Neutrophil (primary cell): ENCODE data around the gene KCNJ15.
A peak's percentile ranks its signal among the peaks of the same experiment; 100 is the strongest.

Experiments
- H3K27ac ChIP-seq: fragments of 200-600 bp; sonication (generic); 2 replicates; pipeline ENCODE4 v1.5.1; 2016; ENCODE audit warnings: mild to moderate bottlenecking, moderate library complexity
- H3K27me3 ChIP-seq: fragments of 200-600 bp; sonication (generic); 2 replicates; pipeline ENCODE4 v1.6.0; 2016; ENCODE audit warnings: mild to moderate bottlenecking
- H3K36me3 ChIP-seq: fragments of 200-600 bp; sonication (generic); 2 replicates; pipeline ENCODE4 v1.5.1; 2017
- H3K4me1 ChIP-seq, 2 experiments: fragments of 200-600 bp in 1 of 2; sonication (generic) in 1 of 2; 1 replicate in 1 of 2; 2 replicates in 1 of 2; pipeline versions ENCODE4 v1.5.1 to v1.6.1; 2013 to 2016; ENCODE audit warnings: low read depth in 1 of 2, low read length in 1 of 2, mild to moderate bottlenecking in 1 of 2, moderate library complexity in 1 of 2; ENCODE audit not compliant: control insufficient read depth in 1 of 2, insufficient read depth in 1 of 2
- H3K4me3 ChIP-seq, 2 experiments: fragments of 200-600 bp in 1 of 2; sonication (generic) in 1 of 2; 1 replicate in 1 of 2; 2 replicates in 1 of 2; pipeline ENCODE4 v1.5.1; 2013 to 2016; ENCODE audit warnings: low read depth in 1 of 2, low read length in 1 of 2, mild to moderate bottlenecking in 1 of 2, moderate library complexity in 1 of 2
- H3K9me3 ChIP-seq: fragments of 200-600 bp; sonication (generic); 2 replicates; pipeline ENCODE4 v1.5.1; 2016
- TF ChIP-seq, protein P1 (sequence below): fragments of 200-600 bp; sonication (generic); IDR thresholded peaks from 2 replicates; pipeline ENCODE4 v1.5.1; 2016; ENCODE audit warnings: antibody characterized with exemption

The KCNJ15 gene

DNA sequence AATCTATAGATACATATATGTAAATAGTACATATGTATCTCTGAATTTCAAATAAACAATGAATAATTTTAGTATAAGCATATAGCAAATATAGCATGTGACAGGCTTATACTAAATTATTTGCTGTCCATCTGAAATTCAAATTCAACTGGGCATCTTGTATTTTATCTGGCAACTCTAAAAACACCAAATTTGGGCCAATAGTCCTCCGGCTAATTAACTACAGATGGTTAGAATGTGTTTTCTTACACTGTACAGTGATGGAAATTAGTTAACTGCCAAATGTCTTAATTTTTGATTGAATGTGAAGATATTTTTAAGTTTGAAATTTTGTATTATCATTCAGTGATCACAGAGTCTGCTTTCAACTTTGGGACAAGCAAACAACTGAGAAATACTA is 30.7 kb downstream of the KCNJ15 start:
- Histone ChIP-seq H3K27ac (peak overlapping the region; percentile 90), H3K4me3 (peak overlapping the region in 1 of 2 experiments; percentile 3), H3K36me3 (peaks cover 68% of the 10 kb centered on the region), H3K9me3 (no peaks in the 10 kb centered on the region), H3K4me1 (peaks cover 99 to 100% of the 10 kb centered on the region in 2 experiments), H3K27me3 (no peaks in the 10 kb centered on the region)
- TF ChIP-seq, protein P1, sequence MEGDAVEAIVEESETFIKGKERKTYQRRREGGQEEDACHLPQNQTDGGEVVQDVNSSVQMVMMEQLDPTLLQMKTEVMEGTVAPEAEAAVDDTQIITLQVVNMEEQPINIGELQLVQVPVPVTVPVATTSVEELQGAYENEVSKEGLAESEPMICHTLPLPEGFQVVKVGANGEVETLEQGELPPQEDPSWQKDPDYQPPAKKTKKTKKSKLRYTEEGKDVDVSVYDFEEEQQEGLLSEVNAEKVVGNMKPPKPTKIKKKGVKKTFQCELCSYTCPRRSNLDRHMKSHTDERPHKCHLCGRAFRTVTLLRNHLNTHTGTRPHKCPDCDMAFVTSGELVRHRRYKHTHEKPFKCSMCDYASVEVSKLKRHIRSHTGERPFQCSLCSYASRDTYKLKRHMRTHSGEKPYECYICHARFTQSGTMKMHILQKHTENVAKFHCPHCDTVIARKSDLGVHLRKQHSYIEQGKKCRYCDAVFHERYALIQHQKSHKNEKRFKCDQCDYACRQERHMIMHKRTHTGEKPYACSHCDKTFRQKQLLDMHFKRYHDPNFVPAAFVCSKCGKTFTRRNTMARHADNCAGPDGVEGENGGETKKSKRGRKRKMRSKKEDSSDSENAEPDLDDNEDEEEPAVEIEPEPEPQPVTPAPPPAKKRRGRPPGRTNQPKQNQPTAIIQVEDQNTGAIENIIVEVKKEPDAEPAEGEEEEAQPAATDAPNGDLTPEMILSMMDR, result no peak

DNA sequence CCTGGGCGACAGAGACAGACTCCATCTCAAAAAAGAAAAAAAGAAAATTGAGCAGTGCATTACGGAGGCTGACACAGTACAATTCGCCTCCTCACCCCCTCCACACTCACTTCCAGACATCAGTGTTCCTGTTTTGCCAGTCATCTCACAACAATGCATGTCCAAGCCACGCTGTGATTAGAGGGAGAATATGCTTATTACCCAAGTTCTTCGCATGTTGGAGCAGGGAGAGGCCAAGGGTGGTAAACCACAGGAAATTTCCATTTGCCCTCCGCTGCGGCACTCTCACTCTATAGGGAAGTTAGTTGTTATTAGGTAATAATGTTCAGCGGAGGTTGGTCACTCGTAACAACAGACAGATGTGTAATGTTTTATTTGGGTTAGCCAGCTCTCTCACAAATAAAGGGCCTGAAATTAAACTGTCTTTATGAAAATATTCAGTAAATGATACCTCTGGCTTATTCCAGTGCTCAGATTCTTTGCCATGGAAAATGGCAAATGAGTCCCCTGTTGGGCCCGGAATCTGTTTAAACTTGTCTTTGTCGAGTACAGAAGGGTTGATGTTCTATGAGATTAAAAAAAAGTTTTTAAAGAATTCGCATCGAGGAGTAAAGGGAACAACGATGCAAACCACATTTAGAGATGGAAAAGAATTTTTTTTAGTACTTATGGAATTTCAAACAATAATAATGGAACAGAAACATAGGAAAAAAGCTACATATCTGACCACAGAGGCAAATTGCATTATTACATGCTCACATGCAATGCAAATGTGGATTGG is 33.1 kb downstream of the KCNJ15 start:
- Histone ChIP-seq H3K27me3 (no peaks in the 10 kb centered on the region), H3K4me1 (peaks cover 97 to 99% of the 10 kb centered on the region in 2 experiments), H3K36me3 (peaks cover 77% of the 10 kb centered on the region), H3K4me3 (peak overlapping the region; percentile 1 to 25), H3K9me3 (no peaks in the 10 kb centered on the region), H3K27ac (peak overlapping the region; percentile 91)
- TF ChIP-seq, protein P1, result peak; percentile 39

DNA sequence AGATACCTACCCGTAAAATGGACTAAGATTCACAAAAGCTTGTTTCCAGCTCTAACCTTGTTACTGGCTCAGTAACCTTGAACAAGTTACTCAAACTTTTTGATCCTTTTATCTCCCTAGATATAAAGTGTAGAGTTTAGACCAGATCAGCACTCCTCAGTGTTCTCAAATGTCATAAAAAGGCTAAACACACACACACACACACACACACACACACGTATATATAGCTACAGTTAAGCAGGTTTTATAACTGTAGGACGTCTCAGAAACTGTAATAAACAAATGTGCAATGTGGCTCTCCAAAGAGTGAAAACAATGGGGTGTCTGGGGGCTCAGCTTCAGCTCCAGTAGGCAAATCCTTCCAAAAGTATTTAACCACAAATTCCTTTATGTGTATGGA is 34.0 kb downstream of the KCNJ15 start:
- H3K4me3 ChIP-seq, result peak overlapping the region in 1 of 2 experiments; percentile 1
- H3K9me3 ChIP-seq, result no peaks in the 10 kb centered on the region
- H3K4me1 ChIP-seq, result peaks cover 97 to 99% of the 10 kb centered on the region in 2 experiments
- no peaks in the 10 kb centered on the region for H3K27me3 ChIP-seq
- peaks cover 75% of the 10 kb centered on the region for H3K36me3 ChIP-seq
- peak overlapping the region; percentile 91 for H3K27ac ChIP-seq
- TF ChIP-seq, protein P1, result no peak

DNA sequence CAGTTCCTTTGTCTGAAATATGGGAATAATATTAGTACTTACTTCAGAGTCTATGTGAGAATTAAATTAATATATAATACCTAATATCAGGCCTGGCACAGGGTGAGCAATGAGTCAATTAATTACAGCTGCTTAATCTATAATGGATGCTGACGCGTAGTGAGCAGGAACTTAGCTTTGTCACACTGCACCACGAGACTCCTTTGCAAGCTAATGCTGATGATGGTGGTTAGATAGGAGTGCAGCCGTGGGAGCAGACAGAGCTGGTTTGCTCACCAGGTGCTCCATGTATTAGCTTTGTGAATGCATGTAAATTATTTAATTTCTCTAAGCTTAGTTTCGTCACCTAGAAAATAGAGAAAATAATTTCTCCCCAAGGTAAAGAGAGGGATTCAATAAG is 35.1 kb downstream of the KCNJ15 start:
- TF ChIP-seq, protein P1, result no peak
- Histone ChIP-seq H3K4me3 (no peak overlapping the region), H3K36me3 (peaks cover 71% of the 10 kb centered on the region), H3K4me1 (peaks cover 97 to 99% of the 10 kb centered on the region in 2 experiments), H3K27ac (peak overlapping the region; percentile 91), H3K9me3 (no peaks in the 10 kb centered on the region), H3K27me3 (no peaks in the 10 kb centered on the region)

DNA sequence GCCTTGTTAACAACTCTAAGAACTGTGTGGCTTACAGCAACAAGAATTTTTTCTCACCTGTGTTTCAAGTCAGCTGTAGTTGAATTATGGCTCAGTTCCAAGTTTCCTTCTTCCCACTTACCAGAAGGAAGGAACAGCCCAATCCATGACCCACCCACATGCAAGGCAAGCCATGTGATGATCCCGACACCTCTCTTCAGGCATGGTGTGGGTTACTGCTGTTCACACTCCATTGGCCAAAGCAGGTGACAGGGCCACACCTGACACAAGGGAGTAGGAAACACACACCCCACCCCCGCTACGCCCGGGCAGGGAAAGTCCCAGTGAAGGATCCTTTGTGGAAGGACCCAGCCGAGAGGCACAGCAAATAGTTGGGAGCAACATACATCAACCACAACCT is 36.3 kb downstream of the KCNJ15 start:
- no peaks in the 10 kb centered on the region for H3K9me3 ChIP-seq
- H3K27me3 ChIP-seq, result no peaks in the 10 kb centered on the region
- peaks cover 97 to 100% of the 10 kb centered on the region in 2 experiments for H3K4me1 ChIP-seq
- TF ChIP-seq, protein P1, result no peak
- H3K27ac ChIP-seq, result peak overlapping the region; percentile 91
- no peak overlapping the region for H3K4me3 ChIP-seq
- peaks cover 73% of the 10 kb centered on the region for H3K36me3 ChIP-seq
